Measurements from ENCODE around the gene NXN. TPM values are rescaled to one million over a fixed set of nuclear protein-coding genes. Genes with fewer than 3 reads are reported as not detected.

The NXN gene
- polyA plus RNA-seq, 3 donors, result not detected

DNA sequence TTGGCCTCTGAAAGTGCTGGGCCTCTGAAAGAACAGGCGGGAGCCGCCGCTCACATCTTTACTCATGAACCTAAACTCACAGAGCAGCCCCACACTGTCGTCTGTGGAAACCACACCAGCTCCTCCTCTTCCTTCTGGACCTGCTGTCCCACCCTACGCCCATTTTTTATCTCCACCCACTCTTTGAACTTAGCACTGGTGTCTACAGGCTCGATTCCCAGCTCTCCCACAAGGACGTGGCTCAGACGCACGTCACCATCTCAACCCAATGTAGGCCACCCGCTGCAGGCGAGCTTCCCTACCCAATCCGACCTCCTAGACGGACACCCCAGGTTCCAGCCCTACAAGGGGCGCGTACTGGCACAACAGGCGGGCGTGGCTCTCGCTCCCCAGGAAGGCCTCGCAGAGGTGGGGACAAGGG lies 62.2 kb downstream of the NXN start:
- H3K9ac ChIP-seq (ENCODE audit: insufficient read depth, low read length, poor library complexity, severe bottlenecking), result no peak overlapping the region
- no peaks in the 10 kb centered on the region for H3K4me1 ChIP-seq (ENCODE audit: control insufficient read depth in 1 of 2, insufficient read depth in 2 of 2, low read length in 2 of 2)
- no peaks in the 10 kb centered on the region for H3K9me3 ChIP-seq (replicated peaks in 1 of 2; ENCODE audit: control insufficient read depth in 1 of 2, insufficient read depth in 1 of 2, low read length in 2 of 2)
- H4K20me1 ChIP-seq (ENCODE audit: insufficient read depth, low read length), result no peaks in the 10 kb centered on the region
- H3K79me2 ChIP-seq (ENCODE audit: insufficient read depth, low read length), result no peaks in the 10 kb centered on the region
- no peak overlapping the region for H3K4me2 ChIP-seq (replicated peaks; ENCODE audit: extremely low read depth, low read length, poor library complexity, severe bottlenecking)
- Mint-ChIP-seq H3K27me3 (ENCODE audit: low read depth in 3 of 3) (peaks cover 5 to 23% (median 13%) of the 10 kb centered on the region in 3 donors), H3K4me3 (no peak overlapping the region), H3K36me3 (no peaks in the 10 kb centered on the region), H3K4me1 (no peaks in the 10 kb centered on the region), H3K9me3 (peaks cover 0 to 17% (median 3%) of the 10 kb centered on the region in 7 donors), H3K27ac (no peak overlapping the region)
- no peaks in the 10 kb centered on the region for H3K27me3 ChIP-seq (ENCODE audit: control insufficient read depth in 2 of 2, insufficient read depth in 2 of 2, low read length in 2 of 2)
- intact Hi-C loops (cut with micrococcal nuclease), result no loop called here
- no peak overlapping the region for H3K27ac ChIP-seq (ENCODE audit: low read depth in 1 of 2, low read length in 2 of 2)
- DNase-seq, result no peak
- no peak overlapping the region for H2AFZ ChIP-seq (ENCODE audit: insufficient read depth, low read depth, low read length, poor library complexity, severe bottlenecking)
- H3K36me3 ChIP-seq (replicated peaks in 1 of 2; ENCODE audit: control insufficient read depth in 1 of 2, insufficient read depth in 2 of 2, low read length in 2 of 2), result no peaks in the 10 kb centered on the region
- 89% methylated on average over 17 of the region's 19 CpGs for WGBS (ENCODE audit: insufficient coverage)
- no peak overlapping the region for H3K4me3 ChIP-seq (replicated peaks in 1 of 3; ENCODE audit: low read depth in 2 of 3, low read length in 3 of 3)
- TF ChIP-seq, protein P1, sequence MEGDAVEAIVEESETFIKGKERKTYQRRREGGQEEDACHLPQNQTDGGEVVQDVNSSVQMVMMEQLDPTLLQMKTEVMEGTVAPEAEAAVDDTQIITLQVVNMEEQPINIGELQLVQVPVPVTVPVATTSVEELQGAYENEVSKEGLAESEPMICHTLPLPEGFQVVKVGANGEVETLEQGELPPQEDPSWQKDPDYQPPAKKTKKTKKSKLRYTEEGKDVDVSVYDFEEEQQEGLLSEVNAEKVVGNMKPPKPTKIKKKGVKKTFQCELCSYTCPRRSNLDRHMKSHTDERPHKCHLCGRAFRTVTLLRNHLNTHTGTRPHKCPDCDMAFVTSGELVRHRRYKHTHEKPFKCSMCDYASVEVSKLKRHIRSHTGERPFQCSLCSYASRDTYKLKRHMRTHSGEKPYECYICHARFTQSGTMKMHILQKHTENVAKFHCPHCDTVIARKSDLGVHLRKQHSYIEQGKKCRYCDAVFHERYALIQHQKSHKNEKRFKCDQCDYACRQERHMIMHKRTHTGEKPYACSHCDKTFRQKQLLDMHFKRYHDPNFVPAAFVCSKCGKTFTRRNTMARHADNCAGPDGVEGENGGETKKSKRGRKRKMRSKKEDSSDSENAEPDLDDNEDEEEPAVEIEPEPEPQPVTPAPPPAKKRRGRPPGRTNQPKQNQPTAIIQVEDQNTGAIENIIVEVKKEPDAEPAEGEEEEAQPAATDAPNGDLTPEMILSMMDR (IDR thresholded peaks at IDR 0.05), result no peak

DNA sequence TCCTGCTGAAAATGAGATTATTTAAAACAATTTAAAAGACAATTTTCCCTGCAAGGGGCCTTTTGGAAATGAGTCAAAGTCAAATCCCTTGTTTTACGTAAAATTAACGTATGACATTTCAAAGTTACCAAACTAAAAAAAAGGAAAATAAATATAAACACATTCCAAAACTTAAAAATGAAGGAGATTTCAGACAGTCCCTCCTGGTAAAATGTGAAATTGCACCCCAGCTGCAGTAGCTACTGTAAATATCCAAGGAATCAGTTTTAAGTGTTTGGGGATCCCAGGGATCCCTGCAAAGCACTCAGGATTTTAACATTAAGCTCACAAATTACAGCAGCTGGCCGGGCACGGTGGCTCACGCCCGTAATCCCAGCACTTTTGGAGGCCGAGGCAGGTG lies 63.3 kb downstream of the NXN start:
- 66% methylated on average over 4 of the region's 7 CpGs for WGBS (ENCODE audit: insufficient coverage)
- no peaks in the 10 kb centered on the region for H3K36me3 ChIP-seq (replicated peaks in 1 of 2; ENCODE audit: control insufficient read depth in 1 of 2, insufficient read depth in 2 of 2, low read length in 2 of 2)
- H3K4me1 ChIP-seq (ENCODE audit: control insufficient read depth in 1 of 2, insufficient read depth in 2 of 2, low read length in 2 of 2), result no peaks in the 10 kb centered on the region
- H3K4me2 ChIP-seq (replicated peaks; ENCODE audit: extremely low read depth, low read length, poor library complexity, severe bottlenecking), result no peak overlapping the region
- H3K4me3 Mint-ChIP-seq, result no peak overlapping the region
- H2AFZ ChIP-seq (ENCODE audit: insufficient read depth, low read depth, low read length, poor library complexity, severe bottlenecking), result no peak overlapping the region
- no peaks in the 10 kb centered on the region for H3K4me1 Mint-ChIP-seq
- no peak for DNase-seq
- peak overlapping the region in 2 of 7 donors; percentile 71 to 74 for H3K27ac Mint-ChIP-seq
- TF ChIP-seq, protein P1 (IDR thresholded peaks at IDR 0.05), result no peak
- H3K79me2 ChIP-seq (ENCODE audit: insufficient read depth, low read length), result no peaks in the 10 kb centered on the region
- H4K20me1 ChIP-seq (ENCODE audit: insufficient read depth, low read length), result no peaks in the 10 kb centered on the region
- no peak overlapping the region for H3K9ac ChIP-seq (ENCODE audit: insufficient read depth, low read length, poor library complexity, severe bottlenecking)
- no peak overlapping the region for H3K4me3 ChIP-seq (replicated peaks in 1 of 3; ENCODE audit: low read depth in 2 of 3, low read length in 3 of 3)
- no peaks in the 10 kb centered on the region for H3K36me3 Mint-ChIP-seq
- no peaks in the 10 kb centered on the region for H3K27me3 ChIP-seq (ENCODE audit: control insufficient read depth in 2 of 2, insufficient read depth in 2 of 2, low read length in 2 of 2)
- peaks cover 14 to 30% (median 16%) of the 10 kb centered on the region in 3 donors for H3K27me3 Mint-ChIP-seq (ENCODE audit: low read depth in 3 of 3)
- intact Hi-C loops (cut with micrococcal nuclease), result no loop called here
- H3K9me3 ChIP-seq (replicated peaks in 1 of 2; ENCODE audit: control insufficient read depth in 1 of 2, insufficient read depth in 1 of 2, low read length in 2 of 2), result no peaks in the 10 kb centered on the region
- peaks cover 0 to 17% (median 3%) of the 10 kb centered on the region in 7 donors for H3K9me3 Mint-ChIP-seq
- H3K27ac ChIP-seq (ENCODE audit: low read depth in 1 of 2, low read length in 2 of 2), result no peak overlapping the region
